Mesenchymal stem cell (in vitro differentiated cells and primary cell): ENCODE data around the gene RAD51B.

ENCODE experiments used
- DNase-seq: peaks from one replicate; pipeline ENCODE4 v3.0.0-alpha.2; 2013
- H2AFZ ChIP-seq: one replicate; pipeline ENCODE4 v1.6.1; 2013; ENCODE audit warnings: low read depth, mild to moderate bottlenecking, control low read depth, inconsistent platforms, low read length, moderate library complexity
- H2AK5ac ChIP-seq: 2 replicates; pipeline ENCODE4 v1.6.1; 2013; ENCODE audit warnings: low read length, moderate library complexity, mild to moderate bottlenecking, inconsistent platforms; ENCODE audit not compliant: severe bottlenecking
- H2BK120ac ChIP-seq: one replicate; pipeline ENCODE4 v1.6.1; 2013; ENCODE audit warnings: low read depth, mild to moderate bottlenecking, inconsistent platforms, low read length, moderate library complexity
- H2BK12ac ChIP-seq, 2 experiments: one replicate each; pipeline ENCODE4 v1.6.1; 2013; ENCODE audit warnings: inconsistent platforms in 2 of 2, low read length in 2 of 2, mild to moderate bottlenecking in 2 of 2, moderate library complexity in 2 of 2, control low read depth in 1 of 2
- H2BK15ac ChIP-seq: one replicate; pipeline ENCODE4 v1.6.1; 2013; ENCODE audit warnings: mild to moderate bottlenecking, low read depth, inconsistent platforms; ENCODE audit not compliant: poor library complexity, severe bottlenecking
- H2BK5ac ChIP-seq: 2 replicates; pipeline ENCODE4 v1.6.1; 2013; ENCODE audit warnings: low read depth, mild to moderate bottlenecking, low read length, control low read depth, inconsistent platforms; ENCODE audit not compliant: poor library complexity, severe bottlenecking
- H3K14ac ChIP-seq, 2 experiments: one replicate each; pipeline ENCODE4 v1.6.1; 2013; ENCODE audit warnings: inconsistent platforms in 2 of 2, low read length in 2 of 2, control low read depth in 1 of 2, mild to moderate bottlenecking in 1 of 2, moderate library complexity in 1 of 2
- H3K18ac ChIP-seq, 2 experiments: one replicate each; pipeline ENCODE4 v1.6.1; 2013; ENCODE audit warnings: inconsistent platforms in 2 of 2, low read length in 2 of 2, control low read depth in 1 of 2, low read depth in 1 of 2, mild to moderate bottlenecking in 1 of 2
- H3K23ac ChIP-seq, 2 experiments: one replicate each; pipeline ENCODE4 v1.6.1; 2013; ENCODE audit warnings: inconsistent platforms in 2 of 2, low read length in 2 of 2, mild to moderate bottlenecking in 2 of 2, moderate library complexity in 2 of 2, control low read depth in 1 of 2
- H3K27ac ChIP-seq: 2 replicates; pipeline ENCODE4 v1.5.1; 2013; ENCODE audit warnings: mild to moderate bottlenecking, moderate library complexity, low read length, control low read depth, inconsistent platforms; ENCODE audit not compliant: poor library complexity, severe bottlenecking
- H3K27me3 ChIP-seq, 2 experiments: 2 replicates each; pipeline versions ENCODE4 v1.6.1 to v1.7.0; 2013; ENCODE audit warnings: low read length in 2 of 2, mild to moderate bottlenecking in 2 of 2, moderate library complexity in 2 of 2, control low read depth in 1 of 2, inconsistent platforms in 1 of 2; ENCODE audit not compliant: control insufficient read depth in 1 of 2, insufficient read depth in 1 of 2
- H3K36me3 ChIP-seq, 2 experiments: 2 replicates each; pipeline versions ENCODE4 v1.6.1 to v1.7.0; 2013; ENCODE audit warnings: low read length in 2 of 2, control low read depth in 1 of 2, inconsistent platforms in 1 of 2, low read depth in 1 of 2, mild to moderate bottlenecking in 1 of 2; ENCODE audit not compliant: insufficient read depth in 2 of 2, control insufficient read depth in 1 of 2
- H3K4ac ChIP-seq, 2 experiments: one replicate each; pipeline ENCODE4 v1.6.1; 2013; ENCODE audit warnings: inconsistent platforms in 2 of 2, low read length in 2 of 2, mild to moderate bottlenecking in 2 of 2, moderate library complexity in 2 of 2, control low read depth in 1 of 2, low read depth in 1 of 2
- H3K4me1 ChIP-seq: 2 replicates; pipeline ENCODE4 v1.6.1; 2013; ENCODE audit warnings: low read depth, low read length, control low read depth; ENCODE audit not compliant: control insufficient read depth, insufficient read depth
- H3K4me2 ChIP-seq: 2 replicates; pipeline ENCODE4 v1.6.1; 2013; ENCODE audit warnings: low read length, mild to moderate bottlenecking, inconsistent platforms; ENCODE audit not compliant: poor library complexity, severe bottlenecking
- H3K4me3 ChIP-seq, 2 experiments: 2 replicates each; pipeline versions ENCODE4 v1.5.1 to v1.7.0; 2013; ENCODE audit warnings: low read length in 2 of 2, mild to moderate bottlenecking in 2 of 2, control low read depth in 1 of 2, low read depth in 1 of 2; ENCODE audit not compliant: insufficient read depth in 1 of 2
- H3K79me1 ChIP-seq: replicated peaks from 2 replicates; pipeline ENCODE4 v1.6.1; 2013; ENCODE audit warnings: mild to moderate bottlenecking, control low read depth, low read length, inconsistent platforms; ENCODE audit not compliant: poor library complexity, severe bottlenecking
- H3K9ac ChIP-seq: 2 replicates; pipeline ENCODE4 v1.7.0; 2013; ENCODE audit warnings: mild to moderate bottlenecking, low read length, moderate library complexity
- H3K9me3 ChIP-seq: 2 replicates; pipeline ENCODE4 v1.7.0; 2013; ENCODE audit warnings: mild to moderate bottlenecking, low read length; ENCODE audit not compliant: control insufficient read depth
- H4K8ac ChIP-seq: one replicate; pipeline ENCODE4 v1.6.1; 2013; ENCODE audit warnings: inconsistent platforms, mild to moderate bottlenecking, low read length, moderate library complexity
- H4K91ac ChIP-seq: one replicate; pipeline ENCODE4 v1.6.1; 2013; ENCODE audit warnings: mild to moderate bottlenecking, low read length, inconsistent platforms
- WGBS: methylation state at CpG from one replicate; pipeline ENCODE4 v1.1.7; 2013; ENCODE audit warnings: mixed read lengths; 5-methylcytosine and 5-hydroxymethylcytosine counted together

Gene RAD51B

DNA sequence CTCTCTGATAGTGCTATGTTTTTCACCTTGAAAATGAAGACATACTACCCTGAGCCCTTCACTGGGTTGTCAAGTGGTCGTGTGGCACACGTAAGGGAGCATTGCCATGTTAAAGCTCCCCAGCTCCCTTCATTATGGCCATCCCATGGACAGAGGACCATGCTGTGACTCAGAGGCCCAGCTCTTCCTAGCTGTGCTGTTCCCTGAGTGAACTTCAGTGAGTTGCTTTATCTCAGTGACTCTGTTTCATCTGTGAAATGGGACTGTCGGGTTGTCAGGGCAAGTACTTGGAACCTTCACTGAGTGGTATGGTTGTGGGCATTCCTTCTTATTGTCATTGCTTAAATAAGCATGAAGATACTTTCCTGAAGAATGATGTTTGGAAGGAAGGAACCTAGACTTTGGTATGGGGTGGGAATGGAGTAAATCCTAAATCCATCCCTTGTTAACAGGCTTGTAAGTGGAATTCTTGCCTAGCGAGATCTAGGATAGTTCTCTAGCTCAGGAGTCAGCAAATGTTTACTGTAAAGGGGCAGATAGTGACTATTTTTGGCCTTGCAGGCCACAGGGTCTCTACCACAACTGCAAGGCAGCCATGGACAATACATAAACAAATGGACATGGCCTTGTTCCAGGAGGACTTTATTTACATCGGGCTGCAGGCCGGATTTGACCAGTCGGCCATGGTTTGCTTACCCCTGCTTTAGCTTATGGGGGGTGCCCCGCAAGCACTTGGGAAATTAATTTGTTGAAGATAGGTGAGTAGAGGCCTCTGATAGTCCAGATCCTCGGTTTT is 689.8 kb downstream of the RAD51B start:
- Histone ChIP-seq H2AK5ac (no peak overlapping the region), H4K91ac (peak overlapping the region; percentile 93), H2BK120ac (peak overlapping the region; percentile 98), H3K23ac (no peak overlapping the region), H2BK15ac (peak overlapping the region; percentile 6), H3K4me1 (peaks cover 8% of the 10 kb centered on the region), H4K8ac (peak overlapping the region; percentile 95), H3K4me2 (no peak overlapping the region), H3K4me3 (no peak overlapping the region), H3K9me3 (no peaks in the 10 kb centered on the region), H3K79me1 (no peaks in the 10 kb centered on the region), H3K27me3 (no peaks in the 10 kb centered on the region), H3K9ac (peak overlapping the region; percentile 69), H2AFZ (no peak overlapping the region), H3K36me3 (no peaks in the 10 kb centered on the region), H2BK12ac (peak overlapping the region; percentile 94 to 97), H3K14ac (no peak overlapping the region), H3K27ac (no peak overlapping the region), H2BK5ac (no peak overlapping the region), H3K18ac (peak overlapping the region; percentile 83 to 93), H3K4ac (peak overlapping the region; percentile 95)
- DNase-seq, result peak; percentile 89
- WGBS, result 42% methylated on average over 8 of the region's 9 CpGs

- peak overlapping the region; percentile 92 to 95 for H3K4ac ChIP-seq
- WGBS, result 78% methylated on average over 11 of the region's 11 CpGs
These were observed 690.9 kb downstream of the RAD51B start for GRCh38 chr14:68510201-68511128.

GRCh38 chr14:68511129-68512047 is 691.8 kb downstream of the RAD51B start:
- peak overlapping the region; percentile 86 for H4K8ac ChIP-seq
- H3K9ac ChIP-seq, result peak overlapping the region; percentile 74
- no peak overlapping the region for H2AK5ac ChIP-seq
- H4K91ac ChIP-seq, result peak overlapping the region; percentile 95
- peak overlapping the region; percentile 98 for H2BK120ac ChIP-seq
- H2BK12ac ChIP-seq, result peak overlapping the region; percentile 33 to 88
- H3K4me3 ChIP-seq, result no peak overlapping the region
- H2BK15ac ChIP-seq, result peak overlapping the region; percentile 73
- no peaks in the 10 kb centered on the region for H3K9me3 ChIP-seq
- no peak for DNase-seq
- no peak overlapping the region for H3K14ac ChIP-seq
- no peaks in the 10 kb centered on the region for H3K79me1 ChIP-seq
- no peak overlapping the region for H2BK5ac ChIP-seq
- peak overlapping the region; percentile 58 to 81 for H3K18ac ChIP-seq
- no peaks in the 10 kb centered on the region for H3K36me3 ChIP-seq
- H3K4ac ChIP-seq, result peak overlapping the region; percentile 92 to 94
- no peak overlapping the region for H3K27ac ChIP-seq
- H3K27me3 ChIP-seq, result no peaks in the 10 kb centered on the region
- no peak overlapping the region for H3K4me2 ChIP-seq
- H2AFZ ChIP-seq, result no peak overlapping the region
- H3K23ac ChIP-seq, result no peak overlapping the region
- H3K4me1 ChIP-seq, result peaks cover 3% of the 10 kb centered on the region
- WGBS, result 95% methylated on average over 4 of the region's 4 CpGs

More at GRCh38 chr14:68510201-68511128, 690.9 kb downstream of the RAD51B start:
- Histone ChIP-seq H3K4me3 (no peak overlapping the region), H3K79me1 (no peaks in the 10 kb centered on the region), H2AFZ (no peak overlapping the region), H2AK5ac (no peak overlapping the region), H4K91ac (peak overlapping the region; percentile 95), H3K4me2 (no peak overlapping the region), H2BK5ac (no peak overlapping the region), H3K36me3 (no peaks in the 10 kb centered on the region), H4K8ac (peak overlapping the region; percentile 86), H3K18ac (peak overlapping the region; percentile 83 to 93), H3K9me3 (no peaks in the 10 kb centered on the region), H3K27ac (no peak overlapping the region), H3K27me3 (no peaks in the 10 kb centered on the region), H3K4me1 (peaks cover 8% of the 10 kb centered on the region), H2BK120ac (peak overlapping the region; percentile 98), H3K14ac (no peak overlapping the region), H3K9ac (peak overlapping the region; percentile 74), H2BK12ac (peak overlapping the region; percentile 79 to 97), H3K23ac (no peak overlapping the region), H2BK15ac (peak overlapping the region; percentile 44)
- peak; percentile 61 for DNase-seq
